Activated CD8-positive, alpha-beta memory T cell treated with anti-CD3 and anti-CD28 coated beads, Interleukin-2, amount 10 ng/mL, durations not matched to agents 7 days and 5 days (primary cell): ENCODE data around the gene CUX1. TPM values are rescaled to one million over a fixed set of nuclear protein-coding genes. Genes with fewer than 3 reads are reported as not detected.
"Not testable (repeated sequence)": the region's sequence is repeated elsewhere in the genome, so short reads cannot be mapped to it uniquely, and the experiment has no call there.

Experiments used
- ATAC-seq: fragments of 150-1000 bp; cut with Tn5 transposase; one replicate; pipeline ENCODE4 v1.10.0; 2021; ENCODE audit warnings: moderate library complexity
- CTCF ChIA-PET: fragments of 350-600 bp; sonication (Branson Sonifier 250); formaldehyde crosslinking; loops from one replicate; lab custom pipeline; 2021; ENCODE audit warnings: antibody characterized with exemption; lab: Charles Lee
- DNase-seq: peaks from one replicate; pipeline ENCODE4 v3.0.0-alpha.2; 2020
- H3K27ac Mint-ChIP-seq: one replicate; pipeline ENCODE4 v1.8.0; 2021; ENCODE audit warnings: mild to moderate bottlenecking, mixed read lengths
- H3K27me3 Mint-ChIP-seq: one replicate; pipeline ENCODE4 v1.8.0; 2021; ENCODE audit warnings: mixed read lengths
- H3K36me3 Mint-ChIP-seq: one replicate; pipeline ENCODE4 v1.8.0; 2021; ENCODE audit warnings: mild to moderate bottlenecking, mixed read lengths
- H3K4me1 Mint-ChIP-seq: one replicate; pipeline ENCODE4 v1.8.0; 2021; ENCODE audit warnings: mixed read lengths
- H3K4me3 Mint-ChIP-seq: one replicate; pipeline ENCODE4 v1.8.0; 2021; ENCODE audit warnings: mild to moderate bottlenecking, moderate library complexity, mixed read lengths
- H3K9me3 Mint-ChIP-seq: one replicate; pipeline ENCODE4 v1.8.0; 2022; ENCODE audit warnings: low read depth, mixed read lengths
- total RNA-seq, 2 experiments: library from RNA; stranded (reverse); gene quantifications; one replicate each; pipeline ENCODE4 v1.2.3, GENCODE V29; 2021

The CUX1 gene
- total RNA-seq, 2 experiments from 2014 or later: 24.0 to 28.7 TPM

GRCh38 chr7:102301367-102301766, 483.9 kb downstream of the CUX1 start:
- CTCF ChIA-PET: not testable (repeated sequence)

GRCh38 chr7:102302025-102302424, 484.6 kb downstream of the CUX1 start:
- Mint-ChIP-seq H3K27ac (no peak overlapping the region), H3K9me3 (no peaks in the 10 kb centered on the region), H3K36me3 (no peaks in the 10 kb centered on the region), H3K4me1 (peaks cover 14% of the 10 kb centered on the region), H3K4me3 (no peak overlapping the region), H3K27me3 (no peaks in the 10 kb centered on the region)
- DNase-seq (no peak), ATAC-seq (no peak)
- CTCF ChIA-PET: interaction anchor here (1.1 kb wide), 1 partner anchor 61 kb away, joined by 3 read pairs; no protein-coding TSS in a partner anchor

More at GRCh38 chr7:102301367-102301766, 483.9 kb downstream of the CUX1 start:
- H3K27ac Mint-ChIP-seq, H3K4me3 Mint-ChIP-seq, H3K9me3 Mint-ChIP-seq, H3K4me1 Mint-ChIP-seq, H3K27me3 Mint-ChIP-seq, DNase-seq, H3K36me3 Mint-ChIP-seq, ATAC-seq: not testable (repeated sequence)

- no peaks in the 10 kb centered on the region for H3K27me3 Mint-ChIP-seq
- H3K4me3 Mint-ChIP-seq: no peak overlapping the region
- no peaks in the 10 kb centered on the region for H3K36me3 Mint-ChIP-seq
- no peaks in the 10 kb centered on the region for H3K9me3 Mint-ChIP-seq
- ATAC-seq: no peak
- no peak for DNase-seq
- peaks cover 16% of the 10 kb centered on the region for H3K4me1 Mint-ChIP-seq
- H3K27ac Mint-ChIP-seq: no peak overlapping the region
- CTCF ChIA-PET: no interaction called here
Observed at GRCh38 chr7:102303669-102304422, 486.4 kb downstream of the CUX1 start.

GRCh38 chr7:102304668-102305067, 487.2 kb downstream of the CUX1 start:
- ATAC-seq (no peak), DNase-seq (no peak)
- no peak overlapping the region for H3K4me3 Mint-ChIP-seq
- CTCF ChIA-PET: no interaction called here
- H3K36me3 Mint-ChIP-seq: no peaks in the 10 kb centered on the region
- no peaks in the 10 kb centered on the region for H3K9me3 Mint-ChIP-seq
- no peak overlapping the region for H3K27ac Mint-ChIP-seq
- H3K27me3 Mint-ChIP-seq: no peaks in the 10 kb centered on the region
- H3K4me1 Mint-ChIP-seq: peaks cover 16% of the 10 kb centered on the region

- no peaks in the 10 kb centered on the region for H3K9me3 Mint-ChIP-seq
- H3K4me1 Mint-ChIP-seq: peaks cover 16% of the 10 kb centered on the region
- H3K27ac Mint-ChIP-seq: no peak overlapping the region
- CTCF ChIA-PET: no interaction called here
- H3K36me3 Mint-ChIP-seq: no peaks in the 10 kb centered on the region
- no peak for ATAC-seq
- DNase-seq: no peak
- no peak overlapping the region for H3K4me3 Mint-ChIP-seq
- no peaks in the 10 kb centered on the region for H3K27me3 Mint-ChIP-seq
Observed at GRCh38 chr7:102305414-102306268, 488.2 kb downstream of the CUX1 start.

- H3K27me3 Mint-ChIP-seq: no peaks in the 10 kb centered on the region
- no peaks in the 10 kb centered on the region for H3K9me3 Mint-ChIP-seq
- peak overlapping the region; percentile 70 for H3K27ac Mint-ChIP-seq
- peak; percentile 76 for ATAC-seq
- DNase-seq: peak; percentile 70
- no peak overlapping the region for H3K4me3 Mint-ChIP-seq
- H3K4me1 Mint-ChIP-seq: peaks cover 16% of the 10 kb centered on the region
- H3K36me3 Mint-ChIP-seq: no peaks in the 10 kb centered on the region
- CTCF ChIA-PET: no interaction called here
Observed at GRCh38 chr7:102306916-102307677, 489.7 kb downstream of the CUX1 start.

GRCh38 chr7:102310414-102310815, 493.0 kb downstream of the CUX1 start:
- no peaks in the 10 kb centered on the region for H3K27me3 Mint-ChIP-seq
- H3K9me3 Mint-ChIP-seq: no peaks in the 10 kb centered on the region
- no peaks in the 10 kb centered on the region for H3K36me3 Mint-ChIP-seq
- CTCF ChIA-PET: no interaction called here
- no peak overlapping the region for H3K4me3 Mint-ChIP-seq
- ATAC-seq (no peak), DNase-seq (no peak)
- H3K27ac Mint-ChIP-seq: no peak overlapping the region
- H3K4me1 Mint-ChIP-seq: peaks cover 15% of the 10 kb centered on the region

- H3K27me3 Mint-ChIP-seq: no peaks in the 10 kb centered on the region
- H3K27ac Mint-ChIP-seq: no peak overlapping the region
- no peak for DNase-seq
Observed at GRCh38 chr7:102312317-102312716, 494.9 kb downstream of the CUX1 start.

GRCh38 chr7:102313997-102314780, 496.8 kb downstream of the CUX1 start:
- CTCF ChIA-PET: no interaction called here
- Mint-ChIP-seq H3K27ac (no peak overlapping the region), H3K4me3 (no peak overlapping the region), H3K27me3 (no peaks in the 10 kb centered on the region), H3K4me1 (no peaks in the 10 kb centered on the region), H3K9me3 (no peaks in the 10 kb centered on the region), H3K36me3 (no peaks in the 10 kb centered on the region)
- DNase-seq (no peak), ATAC-seq (no peak)

More at GRCh38 chr7:102312317-102312716, 494.9 kb downstream of the CUX1 start:
- no peaks in the 10 kb centered on the region for H3K9me3 Mint-ChIP-seq
- no peak for ATAC-seq
- H3K36me3 Mint-ChIP-seq: no peaks in the 10 kb centered on the region
- peaks cover 2% of the 10 kb centered on the region for H3K4me1 Mint-ChIP-seq
- CTCF ChIA-PET: no interaction called here
- no peak overlapping the region for H3K4me3 Mint-ChIP-seq

GRCh38 chr7:102317231-102318059, 500.0 kb downstream of the CUX1 start:
- no peak overlapping the region for H3K27ac Mint-ChIP-seq
- CTCF ChIA-PET: no interaction called here
- no peak for ATAC-seq
- no peak for DNase-seq
- H3K27me3 Mint-ChIP-seq: peaks cover 6% of the 10 kb centered on the region
- H3K36me3 Mint-ChIP-seq: no peaks in the 10 kb centered on the region
- H3K4me1 Mint-ChIP-seq: no peaks in the 10 kb centered on the region
- H3K9me3 Mint-ChIP-seq: no peaks in the 10 kb centered on the region
- H3K4me3 Mint-ChIP-seq: no peak overlapping the region

- Mint-ChIP-seq H3K27me3 (peaks cover 6% of the 10 kb centered on the region), H3K27ac (no peak overlapping the region), H3K36me3 (no peaks in the 10 kb centered on the region), H3K9me3 (no peaks in the 10 kb centered on the region), H3K4me1 (no peaks in the 10 kb centered on the region), H3K4me3 (no peak overlapping the region)
- no peak for DNase-seq
- no peak for ATAC-seq
- CTCF ChIA-PET: no interaction called here
Observed at GRCh38 chr7:102318482-102318971, 501.1 kb downstream of the CUX1 start.

- Mint-ChIP-seq H3K9me3 (no peaks in the 10 kb centered on the region), H3K4me1 (no peaks in the 10 kb centered on the region), H3K4me3 (no peak overlapping the region), H3K27ac (no peak overlapping the region), H3K27me3 (peaks cover 6% of the 10 kb centered on the region), H3K36me3 (no peaks in the 10 kb centered on the region)
- DNase-seq (no peak), ATAC-seq (no peak)
- CTCF ChIA-PET: interaction anchor here (1.5 kb wide), 1 partner anchor 35 kb away, joined by 3 read pairs; no protein-coding TSS in a partner anchor
Observed at GRCh38 chr7:102319671-102320070, 502.2 kb downstream of the CUX1 start.
